GM19023 (cell line): ENCODE results near the gene USP48.

Source experiments
- ATAC-seq: cut with Tn5 transposase; IDR thresholded peaks from one replicate; pipeline ENCODE4 v1.9.1; 2021; ENCODE audit warnings: mild to moderate bottlenecking, moderate library complexity; ENCODE audit not compliant: unreplicated experiment

USP48 gene

GRCh38 chr1:21659099-21659923 is 123.6 kb downstream of the USP48 start:
- ATAC-seq: no peak

DNA sequence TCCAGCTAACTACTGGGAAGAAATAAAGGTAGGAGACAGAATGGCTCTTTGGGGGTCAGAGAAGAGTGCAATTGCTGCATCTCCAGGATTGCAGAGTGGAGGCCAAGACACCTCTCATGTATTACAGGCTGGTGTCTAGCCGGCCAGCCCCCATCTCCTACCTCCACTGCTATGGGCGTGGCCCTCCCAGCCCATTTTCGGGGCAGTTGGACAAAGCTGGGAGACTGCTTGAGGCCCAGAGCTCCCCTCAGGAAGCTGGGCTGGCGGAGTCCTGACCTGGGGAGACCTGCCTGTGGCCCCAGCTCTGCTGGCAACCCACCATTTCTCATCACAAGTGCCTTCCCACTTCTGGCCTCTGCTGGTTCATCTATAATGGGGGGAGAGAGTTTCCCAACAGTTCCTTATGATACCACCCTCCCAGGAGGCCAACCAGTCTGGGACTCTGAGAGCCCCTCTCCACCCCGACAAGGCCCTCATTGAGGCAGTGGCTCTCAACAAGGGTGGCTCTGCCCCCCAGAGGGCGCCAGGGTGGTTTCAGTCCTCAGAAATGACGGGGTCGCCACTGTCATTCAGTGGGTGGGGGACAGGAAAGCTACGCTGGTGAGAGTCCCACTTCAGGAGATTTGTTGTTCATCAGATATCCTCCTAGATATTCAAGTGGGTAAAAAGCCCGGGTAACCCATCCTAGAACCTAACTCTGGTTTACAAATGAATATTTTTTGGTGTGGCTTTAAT is 125.3 kb downstream of the USP48 start:
- no peak for ATAC-seq

DNA sequence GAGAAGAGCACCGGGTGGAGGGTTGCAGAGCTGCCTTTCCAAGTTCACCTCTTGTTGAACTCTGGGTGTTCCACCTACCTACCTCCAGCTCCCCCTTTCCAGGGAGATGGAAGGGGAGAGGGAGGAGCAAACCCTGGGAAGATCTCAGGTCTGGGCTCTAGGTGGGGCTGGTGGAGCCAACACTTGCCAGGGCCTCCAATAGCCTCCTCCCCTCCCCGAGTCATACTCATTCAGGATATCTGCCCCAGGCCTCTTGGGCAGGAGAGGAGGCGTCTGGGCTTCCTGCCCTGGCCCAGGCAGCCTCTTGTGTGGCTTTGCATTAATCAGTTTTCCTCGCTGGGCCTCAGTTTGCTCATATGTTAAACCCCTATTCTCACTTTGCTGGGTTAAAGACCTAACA is 127.2 kb downstream of the USP48 start:
- no peak for ATAC-seq

GRCh38 chr1:21655259-21655658 is 127.7 kb downstream of the USP48 start:
- no peak for ATAC-seq

DNA sequence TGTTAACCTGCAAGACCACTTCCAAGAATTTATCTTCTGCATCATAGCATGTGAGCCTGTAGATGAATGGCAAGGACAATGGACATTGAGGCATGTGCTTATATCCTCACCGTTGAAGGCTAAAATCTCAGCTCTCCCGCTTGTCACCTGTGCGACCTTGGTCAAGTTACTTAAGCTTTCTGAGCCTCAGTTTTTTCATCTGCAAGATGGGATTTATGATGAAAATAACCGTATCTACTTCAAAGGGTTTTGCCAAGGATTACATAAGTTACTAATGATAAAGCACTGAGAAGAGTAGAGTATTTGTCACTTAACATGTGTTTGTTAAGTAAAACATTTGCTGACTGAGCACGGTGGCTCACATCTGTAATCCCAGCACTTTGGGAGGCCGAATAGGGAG is 128.7 kb downstream of the USP48 start:
- no peak for ATAC-seq

DNA sequence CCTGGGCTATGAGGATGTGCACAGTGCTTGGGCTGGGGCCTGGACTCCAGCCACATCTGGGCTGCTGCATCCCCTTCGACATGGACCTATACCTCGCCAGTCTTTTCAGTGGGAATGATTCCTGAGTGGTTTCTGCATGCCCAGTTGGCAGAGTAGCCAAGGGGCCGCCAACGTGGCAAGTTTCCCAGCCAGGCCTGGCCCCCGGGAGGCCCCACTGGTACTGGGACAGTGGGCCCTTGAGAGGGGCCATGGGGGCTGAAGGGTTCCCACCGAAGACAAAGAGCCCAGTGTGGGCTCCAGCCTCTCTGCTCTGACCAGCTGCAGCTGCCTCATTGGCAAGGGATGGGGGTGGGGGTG is 129.2 kb downstream of the USP48 start:
- ATAC-seq: no peak

- no peak for ATAC-seq
These were observed 129.8 kb downstream of the USP48 start for GRCh38 chr1:21652937-21653743.

GRCh38 chr1:21652101-21652936 is 130.6 kb downstream of the USP48 start:
- ATAC-seq: no peak

GRCh38 chr1:21651214-21652042 is 131.5 kb downstream of the USP48 start:
- ATAC-seq: no peak

GRCh38 chr1:21650400-21650799 is 132.5 kb downstream of the USP48 start:
- ATAC-seq: no peak

DNA sequence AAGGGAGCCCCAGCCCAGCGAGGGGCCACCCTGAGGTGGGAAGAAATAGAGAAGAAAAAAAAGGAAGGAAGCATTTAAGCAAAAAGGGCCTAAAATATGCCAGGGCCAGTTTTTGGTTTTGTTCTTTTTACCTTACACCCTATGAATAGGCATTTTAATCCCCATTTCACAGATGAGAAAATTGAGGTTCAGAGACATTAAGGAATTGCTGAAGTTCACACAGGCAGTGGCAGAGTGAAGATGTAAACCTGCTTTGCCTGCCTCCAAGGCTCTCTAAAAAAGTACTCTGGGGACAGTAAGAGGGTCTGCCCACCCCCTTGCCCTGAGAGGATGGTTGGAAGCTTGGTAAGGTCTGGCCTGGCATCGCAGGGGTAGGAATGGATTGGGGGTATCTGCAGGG is 133.6 kb downstream of the USP48 start:
- ATAC-seq: no peak

- no peak for ATAC-seq
These were observed 134.2 kb downstream of the USP48 start for GRCh38 chr1:21648791-21649190.

GRCh38 chr1:21648352-21648730 is 134.6 kb downstream of the USP48 start:
- ATAC-seq: no peak

DNA sequence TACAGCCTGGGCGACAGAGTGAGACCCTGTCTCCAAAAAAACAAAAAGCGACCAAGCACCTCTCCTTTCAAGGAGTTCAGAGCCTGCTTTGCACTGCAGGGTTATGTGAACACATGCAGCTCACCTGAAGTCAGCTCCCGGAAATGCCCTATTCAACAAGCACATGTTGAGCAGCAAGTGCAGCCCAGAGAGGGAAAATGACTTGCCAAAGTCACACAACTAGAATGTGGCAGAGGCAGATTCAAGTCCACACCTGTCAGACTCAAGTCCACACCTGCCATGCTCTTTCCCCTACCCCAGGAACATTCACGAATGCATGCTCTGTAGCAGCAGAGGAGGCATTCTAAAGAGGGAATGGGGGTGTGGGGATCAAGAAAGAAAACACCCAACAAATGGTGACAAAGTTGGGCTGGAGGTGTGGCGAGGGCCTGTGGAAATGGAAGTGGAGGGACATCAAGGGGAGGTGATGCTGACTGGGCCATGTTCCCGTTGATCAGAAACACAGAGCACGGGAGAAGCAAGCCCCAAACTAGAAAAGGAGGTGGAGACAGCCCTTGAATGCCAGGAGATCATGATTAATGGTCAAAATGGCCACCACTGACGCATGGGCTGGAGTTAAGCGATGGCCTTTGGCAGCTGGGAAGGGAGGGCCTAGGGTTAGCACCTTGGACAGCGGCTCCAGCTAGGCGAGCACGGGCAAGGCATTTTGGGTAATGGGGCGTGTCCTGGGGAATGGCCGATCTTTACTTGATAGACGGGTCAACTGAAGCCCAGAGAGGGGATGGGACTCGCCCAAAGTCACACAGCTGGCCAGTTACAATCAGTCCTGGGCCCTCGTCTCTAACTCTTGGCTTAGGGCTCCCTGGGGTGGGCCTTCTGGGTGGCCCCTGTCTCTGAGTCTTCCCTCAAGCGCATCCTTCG is 135.3 kb downstream of the USP48 start:
- ATAC-seq: no peak

DNA sequence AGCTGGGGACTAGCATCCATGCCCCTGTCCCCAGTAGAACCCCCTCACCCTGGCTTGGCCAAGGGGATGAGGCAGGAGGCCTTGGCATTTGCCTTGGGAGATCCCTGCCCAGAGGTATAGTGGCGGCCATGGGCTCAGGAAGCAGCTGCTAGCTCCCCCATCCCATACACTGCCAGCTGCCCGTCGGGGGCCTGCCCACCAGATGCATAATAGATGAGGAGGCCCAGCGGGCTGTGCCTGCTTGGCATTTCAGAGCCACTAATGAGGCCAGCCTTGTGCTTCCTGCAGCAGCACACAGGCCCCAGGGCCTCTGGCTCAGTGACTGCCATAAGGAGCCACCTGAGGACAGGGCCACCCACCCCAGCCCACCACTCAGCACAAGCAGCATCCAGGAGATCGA is 137.4 kb downstream of the USP48 start:
- ATAC-seq: no peak

- no peak for ATAC-seq
These were observed 138.0 kb downstream of the USP48 start for GRCh38 chr1:21644906-21645305.

- no peak for ATAC-seq
These were observed 138.6 kb downstream of the USP48 start for GRCh38 chr1:21644348-21644747.

DNA sequence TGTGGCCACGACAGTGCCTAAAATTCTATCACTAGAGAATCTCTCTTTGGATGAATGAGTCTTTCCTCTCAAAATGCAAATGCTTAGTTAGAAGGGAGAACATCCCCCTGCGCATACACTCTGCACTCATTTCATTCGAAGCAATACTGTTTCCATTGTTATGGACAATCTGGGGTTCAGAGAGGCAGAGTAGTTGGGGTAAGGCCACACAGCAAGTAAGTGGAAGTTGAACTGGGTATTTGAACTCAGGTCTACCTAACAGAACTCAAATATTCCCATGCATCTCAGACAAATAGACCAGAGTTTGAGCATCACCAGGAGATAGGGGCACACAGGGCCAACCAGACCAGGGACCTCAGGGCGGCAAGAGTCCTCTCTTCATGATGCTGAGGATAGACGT is 139.3 kb downstream of the USP48 start:
- no peak for ATAC-seq
